ENCODE measurements around the gene TSEN34.
"Not testable (repeated sequence)": the region's sequence is repeated elsewhere in the genome, so short reads cannot be mapped to it uniquely, and the experiment has no call there.

TSEN34 gene

GRCh38 chr19:54209058-54209810 lies 18.1 kb downstream of the TSEN34 start:
- DNase-seq (ENCODE audit: low read depth), result no peak

GRCh38 chr19:54209811-54210494 lies 18.8 kb downstream of the TSEN34 start:
- DNase-seq (ENCODE audit: low read depth), result no peak

GRCh38 chr19:54211235-54211634 lies 20.1 kb downstream of the TSEN34 start:
- DNase-seq (ENCODE audit: low read depth), result no peak

- not testable (repeated sequence) for DNase-seq (ENCODE audit: low read depth)
Measured at GRCh38 chr19:54214217-54214616, 23.1 kb downstream of the TSEN34 start.

- not testable (repeated sequence) for DNase-seq (ENCODE audit: low read depth)
Measured at GRCh38 chr19:54214734-54215133, 23.6 kb downstream of the TSEN34 start.

GRCh38 chr19:54216869-54217268 lies 25.8 kb downstream of the TSEN34 start:
- no peak for DNase-seq (ENCODE audit: low read depth)

- DNase-seq (ENCODE audit: low read depth), result not testable (repeated sequence)
Measured at GRCh38 chr19:54217517-54218247, 26.6 kb downstream of the TSEN34 start.

GRCh38 chr19:54218259-54218658 lies 27.2 kb downstream of the TSEN34 start:
- DNase-seq (ENCODE audit: low read depth), result no peak

- no peak for DNase-seq (ENCODE audit: low read depth)
Measured at GRCh38 chr19:54218960-54219661, 28.0 kb downstream of the TSEN34 start.

GRCh38 chr19:54219702-54220101 lies 28.6 kb downstream of the TSEN34 start:
- DNase-seq (ENCODE audit: low read depth), result not testable (repeated sequence)

- DNase-seq (ENCODE audit: low read depth), result not testable (repeated sequence)
Measured at GRCh38 chr19:54221947-54222346, 30.8 kb downstream of the TSEN34 start.

- not testable (repeated sequence) for DNase-seq (ENCODE audit: low read depth)
Measured at GRCh38 chr19:54222474-54223276, 31.6 kb downstream of the TSEN34 start, which contains the start of gene LILRB3. Gene LILRB3 (minus strand): TSS chr19:54223007. CDS start chr19:54222976, 31 bp downstream.

- DNase-seq (ENCODE audit: low read depth), result not testable (repeated sequence)
Measured at GRCh38 chr19:54223277-54223936, 32.3 kb downstream of the TSEN34 start.

GRCh38 chr19:54223937-54224281 lies 32.8 kb downstream of the TSEN34 start:
- not testable (repeated sequence) for DNase-seq (ENCODE audit: low read depth)

GRCh38 chr19:54224619-54225018 lies 33.5 kb downstream of the TSEN34 start:
- not testable (repeated sequence) for DNase-seq (ENCODE audit: low read depth)

- DNase-seq (ENCODE audit: low read depth), result no peak
Measured at GRCh38 chr19:54229146-54229545, 38.0 kb downstream of the TSEN34 start.

- no peak for DNase-seq (ENCODE audit: low read depth)
Measured at GRCh38 chr19:54230031-54230430, 38.9 kb downstream of the TSEN34 start.

- peak; percentile 74 for DNase-seq (ENCODE audit: low read depth)
Measured at GRCh38 chr19:54231077-54231931, 40.2 kb downstream of the TSEN34 start.

- no peak for DNase-seq (ENCODE audit: low read depth)
Measured at GRCh38 chr19:54233941-54234340, 42.8 kb downstream of the TSEN34 start.

All from stimulated activated CD8-positive, alpha-beta memory T cell treated with anti-CD3 and anti-CD28 coated beads, Interleukin-15, amount 100 ng/mL, for 24 hours (primary cell).